H1 (cell line): ENCODE results near the gene DAPK2. TPM values are rescaled to one million over a fixed set of nuclear protein-coding genes. Genes with fewer than 3 reads are reported as not detected.
"Not testable (repeated sequence)": the region's sequence is repeated elsewhere in the genome, so short reads cannot be mapped to it uniquely, and the experiment has no call there.

Experiments used
- CTCF ChIA-PET: fragments of 300-600 bp; sonication (Branson Sonifier 250); formaldehyde crosslinking; loops from one replicate; lab custom pipeline; 2021; ENCODE audit not compliant: partially characterized antibody; lab: Charles Lee
- POLR2A ChIA-PET: fragments of 300-600 bp; sonication (Branson Sonifier 250); formaldehyde crosslinking; loops from one replicate; lab custom pipeline; 2021; ENCODE audit warnings: inconsistent platforms; ENCODE audit not compliant: partially characterized antibody; lab: Charles Lee
- DNase-seq, 2 experiments: peaks; one replicate each; pipeline versions ENCODE4 v3.0.0 to v3.0.0-alpha.2; 2010 to 2022; ENCODE audit warnings: low spot score in 2 of 2, low read depth in 1 of 2, mixed read lengths in 1 of 2
- FAIRE-seq: peaks from 2 replicates; lab custom pipeline; 2011; peaks lifted over from hg19 to GRCh38; lab: Jason Lieb, UNC
- H2AFZ ChIP-seq: 2 replicates; pipeline ENCODE4 v1.8.1; 2012; ENCODE audit warnings: low read length, inconsistent platforms
- H2AK5ac ChIP-seq: 2 replicates; pipeline ENCODE4 v1.6.1; 2013; ENCODE audit warnings: low read depth, low read length
- H2BK120ac ChIP-seq: replicated peaks from 2 replicates; pipeline ENCODE3; 2013; ENCODE audit warnings: low read depth, low read length, inconsistent platforms
- H2BK12ac ChIP-seq: 2 replicates; pipeline ENCODE4 v1.6.1; 2013; ENCODE audit warnings: low read depth, low read length
- H2BK15ac ChIP-seq: 2 replicates; pipeline ENCODE4 v1.6.1; 2013; ENCODE audit warnings: low read length
- H2BK20ac ChIP-seq: 2 replicates; pipeline ENCODE4 v1.6.1; 2013; ENCODE audit warnings: low read length
- H2BK5ac ChIP-seq: 2 replicates; pipeline ENCODE4 v1.6.1; 2013; ENCODE audit warnings: low read depth, low read length
- H3K14ac ChIP-seq: 2 replicates; pipeline ENCODE4 v1.6.1; 2013; ENCODE audit warnings: inconsistent platforms; ENCODE audit not compliant: insufficient read length
- H3K18ac ChIP-seq: 2 replicates; pipeline ENCODE4 v1.6.1; 2013; ENCODE audit warnings: low read length; ENCODE audit errors: extremely low read depth
- H3K23ac ChIP-seq: 2 replicates; pipeline ENCODE4 v1.6.1; 2013; ENCODE audit warnings: inconsistent platforms; ENCODE audit not compliant: insufficient read length
- H3K23me2 ChIP-seq: 2 replicates; pipeline ENCODE4 v1.6.1; 2013; ENCODE audit warnings: low read depth, low read length
- H3K27ac ChIP-seq: 2 replicates; pipeline ENCODE4 v1.6.1; 2011; ENCODE audit warnings: low read depth, low read length, inconsistent platforms
- H3K27me3 ChIP-seq, 4 experiments: replicated peaks in 1 of 4; 1 replicate in 1 of 4; 2 replicates in 3 of 4; pipeline versions ENCODE4 v1.6.1 to v1.8.1; 2011 to 2013; ENCODE audit warnings: low read length in 3 of 4, mild to moderate bottlenecking in 3 of 4, inconsistent platforms in 2 of 4, mixed read lengths in 2 of 4, moderate library complexity in 1 of 4; ENCODE audit not compliant: control insufficient read depth in 3 of 4, insufficient read depth in 3 of 4; ENCODE audit errors: extremely low read depth in 1 of 4
- H3K36me3 ChIP-seq, 4 experiments: 2 replicates each; pipeline versions ENCODE4 v1.6.1 to v1.8.1; 2011 to 2013; ENCODE audit warnings: mild to moderate bottlenecking in 4 of 4, low read length in 3 of 4, moderate library complexity in 2 of 4, control low read depth in 1 of 4, inconsistent platforms in 1 of 4; ENCODE audit not compliant: insufficient read depth in 4 of 4, control insufficient read depth in 2 of 4
- H3K4ac ChIP-seq: replicated peaks from 2 replicates; pipeline ENCODE3; 2013; ENCODE audit warnings: low read length, low read depth, mixed read lengths, inconsistent platforms; ENCODE audit not compliant: insufficient read length
- H3K4me1 ChIP-seq, 4 experiments: replicated peaks in 1 of 4; 1 replicate in 1 of 4; 2 replicates in 3 of 4; pipeline versions ENCODE4 v1.6.1 to v1.8.1; 2011 to 2013; ENCODE audit warnings: low read length in 3 of 4, inconsistent platforms in 2 of 4, mixed read lengths in 1 of 4; ENCODE audit not compliant: insufficient read depth in 4 of 4, control insufficient read depth in 3 of 4
- H3K4me2 ChIP-seq, 2 experiments: 2 replicates each; pipeline versions ENCODE4 v1.6.1 to v1.8.1; 2011 to 2013; ENCODE audit warnings: low read depth in 2 of 2, low read length in 2 of 2, control low read depth in 1 of 2, inconsistent platforms in 1 of 2, mild to moderate bottlenecking in 1 of 2; ENCODE audit not compliant: insufficient read depth in 1 of 2
- H3K4me3 ChIP-seq, 4 experiments: fragments of 200-600, 300-600 bp in 1 of 4; sonication (generic), shearing (Covaris generic), sonication (Bioruptor Twin) in 1 of 4; 2 replicates each; pipeline versions ENCODE4 v1.5.1 to v1.8.1; 2011 to 2016; ENCODE audit warnings: low read length in 4 of 4, low read depth in 3 of 4, control low read depth in 2 of 4, inconsistent platforms in 2 of 4, mild to moderate bottlenecking in 2 of 4, mixed read lengths in 1 of 4, moderate library complexity in 1 of 4; ENCODE audit not compliant: insufficient read depth in 2 of 4; ENCODE audit errors: extremely low read depth in 1 of 4
- H3K56ac ChIP-seq: replicated peaks from 2 replicates; pipeline ENCODE3; 2013; ENCODE audit warnings: low read depth, mild to moderate bottlenecking, mixed read lengths, low read length, inconsistent platforms; ENCODE audit not compliant: insufficient read length
- H3K79me1 ChIP-seq: 2 replicates; pipeline ENCODE4 v1.6.1; 2013; ENCODE audit warnings: low read depth, low read length, control low read depth
- H3K79me2 ChIP-seq, 2 experiments: 2 replicates each; pipeline versions ENCODE4 v1.6.1 to v1.8.1; 2012 to 2013; ENCODE audit warnings: low read length in 2 of 2, mild to moderate bottlenecking in 2 of 2, inconsistent platforms in 1 of 2; ENCODE audit not compliant: insufficient read depth in 2 of 2, control insufficient read depth in 1 of 2
- H3K9ac ChIP-seq, 4 experiments: replicated peaks in 1 of 4; 1 replicate in 1 of 4; 2 replicates in 3 of 4; pipeline versions ENCODE4 v1.6.1 to v1.8.1; 2011 to 2013; ENCODE audit warnings: low read depth in 3 of 4, low read length in 3 of 4, control low read depth in 2 of 4, mild to moderate bottlenecking in 2 of 4, moderate library complexity in 2 of 4, inconsistent platforms in 1 of 4; ENCODE audit errors: extremely low read depth in 1 of 4
- H3K9me3 ChIP-seq, 2 experiments: 2 replicates each; pipeline versions ENCODE4 v1.6.1 to v1.8.1; 2012 to 2013; ENCODE audit warnings: mild to moderate bottlenecking in 2 of 2, moderate library complexity in 2 of 2, control low read depth in 1 of 2, inconsistent platforms in 1 of 2, low read depth in 1 of 2, low read length in 1 of 2, mixed read lengths in 1 of 2; ENCODE audit not compliant: insufficient read depth in 2 of 2
- H4K20me1 ChIP-seq, 2 experiments: replicated peaks in 1 of 2; 2 replicates each; pipeline versions ENCODE3 to v1.8.1; 2011 to 2013; ENCODE audit warnings: inconsistent platforms in 2 of 2, low read length in 2 of 2, mild to moderate bottlenecking in 1 of 2; ENCODE audit not compliant: insufficient read depth in 2 of 2, control insufficient read depth in 1 of 2
- H4K5ac ChIP-seq: 2 replicates; pipeline ENCODE4 v1.6.1; 2013; ENCODE audit warnings: low read length, low read depth, mixed read lengths, inconsistent platforms; ENCODE audit not compliant: insufficient read length
- H4K8ac ChIP-seq: 2 replicates; pipeline ENCODE4 v1.8.0; 2013; ENCODE audit warnings: mild to moderate bottlenecking, moderate library complexity, low read length, inconsistent platforms; ENCODE audit not compliant: insufficient read depth; ENCODE audit errors: extremely low read depth
- H4K91ac ChIP-seq: replicated peaks from 2 replicates; pipeline ENCODE3; 2013; ENCODE audit warnings: low read length, mixed read lengths, inconsistent platforms; ENCODE audit not compliant: insufficient read length
- WGBS, 2 experiments: shearing (Covaris generic) in 1 of 2; methylation state at CpG; one replicate each; pipeline versions ENCODE4 v1.1.6 to v1.1.7; 2013 to 2015; ENCODE audit warnings: low lambda C conversion rate in 2 of 2, mixed read lengths in 2 of 2, inconsistent platforms in 1 of 2, low coverage in 1 of 2, missing lambda C conversion rate in 1 of 2; ENCODE audit not compliant: insufficient replicate concordance in 2 of 2, insufficient coverage in 1 of 2, insufficient read length in 1 of 2; ENCODE audit errors: extremely low coverage in 1 of 2, missing lambda C conversion rate in 1 of 2; 5-methylcytosine and 5-hydroxymethylcytosine counted together
- polyA plus RNA-seq, 7 experiments: library from polyadenylated mRNA; depleted of rRNA in 3 of 7; stranded (reverse) in 5 of 7; unstranded in 2 of 7; fragments of >200 nt in 5 of 7; fragments of 200-250 nt in 2 of 7; gene quantifications; 1 replicate in 5 of 7; 2 replicates in 1 of 7; 4 replicates in 1 of 7; pipeline versions ENCODE4 v1.2.1 to v1.2.3, GENCODE V29; 2011 to 2013; ENCODE audit warnings: missing spikeins in 2 of 7, mixed read lengths in 2 of 7
- total RNA-seq: library from RNA; stranded (reverse); fragmentation: NEBNext Ultra II Directional; extraction: Animal tissue kit (Norgen Biotek cat#: 25700); gene quantifications from 2 replicates; pipeline ENCODE4 v1.2.1, GENCODE V29; 2021

Gene DAPK2
- total and polyA plus RNA-seq, 2 of the 8 experiments (the other 6 are each of a cell fraction or from before 2014, with no cell fraction given): 1.8 to 2.9 TPM

DNA sequence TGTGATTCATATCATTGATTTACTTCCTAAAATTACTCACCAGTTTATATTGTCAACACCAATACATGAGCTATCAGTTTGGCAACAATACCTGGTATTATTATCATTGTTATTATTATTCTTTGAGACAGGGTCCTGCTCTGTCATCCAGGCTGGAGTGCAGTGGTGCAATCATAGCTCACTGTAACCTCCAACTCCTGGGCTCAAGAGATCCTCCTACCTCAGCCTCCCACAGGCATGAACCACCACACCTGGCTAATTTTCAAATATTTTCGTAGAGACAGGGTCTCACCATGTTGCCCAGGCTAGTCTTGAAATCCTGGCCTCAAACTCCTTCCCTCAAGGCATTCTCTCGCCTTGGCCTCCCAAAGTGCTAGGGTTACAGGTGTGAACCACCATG, 27.2 kb upstream of the DAPK2 start:
- H2BK5ac ChIP-seq, H3K4ac ChIP-seq, H3K4me3 ChIP-seq, H3K23me2 ChIP-seq, H3K4me1 ChIP-seq, H3K23ac ChIP-seq, H3K9me3 ChIP-seq, H4K91ac ChIP-seq, H3K79me1 ChIP-seq, H3K27me3 ChIP-seq, H2BK20ac ChIP-seq, H2BK12ac ChIP-seq, H3K4me2 ChIP-seq, H3K14ac ChIP-seq, H4K5ac ChIP-seq, DNase-seq, H4K20me1 ChIP-seq, H3K56ac ChIP-seq, H3K9ac ChIP-seq, POLR2A ChIA-PET, H2AFZ ChIP-seq, H2BK120ac ChIP-seq, H3K18ac ChIP-seq, FAIRE-seq, H4K8ac ChIP-seq, H2AK5ac ChIP-seq, H3K27ac ChIP-seq, H2BK15ac ChIP-seq, H3K79me2 ChIP-seq: not testable (repeated sequence)
- CTCF ChIA-PET: interaction anchor here (1.8 to 2.4 kb wide), 2 partner anchors 8 to 128 kb away, joined by 4 to 5 read pairs; no protein-coding TSS in a partner anchor
- peaks cover 2 to 23% (median 9%) of the 10 kb centered on the region in 4 experiments; a peak in 7 of 8 replicates for H3K36me3 ChIP-seq
- 94% methylated on average over 2 of the region's 2 CpGs; no CpG with 5 or more reads in 1 of the 2 experiments for WGBS, 2 experiments
